Measurements from ENCODE around the gene PELI2.

The PELI2 gene

DNA sequence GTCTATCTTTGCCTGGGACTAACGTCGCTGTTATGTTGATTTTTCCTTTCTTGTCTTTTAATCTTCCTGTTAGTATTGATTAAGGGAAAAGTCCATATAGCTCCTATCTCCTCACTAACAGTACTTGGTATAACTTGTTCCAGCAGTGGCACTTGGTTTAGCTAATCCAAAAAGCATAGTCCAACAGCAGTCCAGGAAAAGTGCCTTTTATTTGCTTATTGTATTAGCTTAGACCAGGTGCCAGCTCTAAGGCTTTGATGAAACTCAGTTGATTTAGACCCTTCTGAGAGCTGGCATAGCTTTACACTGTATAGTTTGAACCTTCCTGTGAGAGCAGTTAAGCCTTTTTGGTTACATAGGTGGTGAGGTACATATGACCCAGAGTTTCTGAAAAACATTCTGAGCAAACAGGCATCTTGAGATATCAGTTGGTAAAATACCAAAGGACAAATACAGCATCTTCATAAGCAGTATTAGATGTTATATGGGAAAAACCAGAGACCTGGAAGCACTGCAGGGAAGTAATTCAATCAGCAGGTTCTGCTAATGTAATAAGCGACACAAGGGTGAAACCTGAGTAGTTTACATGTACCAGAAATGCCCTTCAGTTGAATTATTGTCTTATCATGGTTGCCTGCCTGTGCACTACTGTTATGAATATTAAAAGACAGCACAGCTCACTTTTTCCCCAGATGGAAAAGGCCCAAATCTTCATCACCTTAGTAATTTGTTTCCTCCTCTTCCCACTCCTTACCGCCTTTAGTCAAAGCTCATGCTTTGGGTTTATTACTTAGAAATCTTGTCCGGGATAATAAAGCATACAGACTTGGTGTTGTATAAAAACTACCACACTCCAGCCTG is 13.0 kb downstream of the PELI2 start:
- H3K4me3 ChIP-seq (ENCODE audit: control insufficient read depth, low read depth, low read length), result no peak overlapping the region
- no peak for DNase-seq (ENCODE audit: low read depth)
- TF ChIP-seq, protein P1, sequence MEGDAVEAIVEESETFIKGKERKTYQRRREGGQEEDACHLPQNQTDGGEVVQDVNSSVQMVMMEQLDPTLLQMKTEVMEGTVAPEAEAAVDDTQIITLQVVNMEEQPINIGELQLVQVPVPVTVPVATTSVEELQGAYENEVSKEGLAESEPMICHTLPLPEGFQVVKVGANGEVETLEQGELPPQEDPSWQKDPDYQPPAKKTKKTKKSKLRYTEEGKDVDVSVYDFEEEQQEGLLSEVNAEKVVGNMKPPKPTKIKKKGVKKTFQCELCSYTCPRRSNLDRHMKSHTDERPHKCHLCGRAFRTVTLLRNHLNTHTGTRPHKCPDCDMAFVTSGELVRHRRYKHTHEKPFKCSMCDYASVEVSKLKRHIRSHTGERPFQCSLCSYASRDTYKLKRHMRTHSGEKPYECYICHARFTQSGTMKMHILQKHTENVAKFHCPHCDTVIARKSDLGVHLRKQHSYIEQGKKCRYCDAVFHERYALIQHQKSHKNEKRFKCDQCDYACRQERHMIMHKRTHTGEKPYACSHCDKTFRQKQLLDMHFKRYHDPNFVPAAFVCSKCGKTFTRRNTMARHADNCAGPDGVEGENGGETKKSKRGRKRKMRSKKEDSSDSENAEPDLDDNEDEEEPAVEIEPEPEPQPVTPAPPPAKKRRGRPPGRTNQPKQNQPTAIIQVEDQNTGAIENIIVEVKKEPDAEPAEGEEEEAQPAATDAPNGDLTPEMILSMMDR (IDR thresholded peaks at IDR 0.05; ENCODE audit: control insufficient read depth, insufficient read depth, low read depth, low read length, missing control alignments), result no peak

DNA sequence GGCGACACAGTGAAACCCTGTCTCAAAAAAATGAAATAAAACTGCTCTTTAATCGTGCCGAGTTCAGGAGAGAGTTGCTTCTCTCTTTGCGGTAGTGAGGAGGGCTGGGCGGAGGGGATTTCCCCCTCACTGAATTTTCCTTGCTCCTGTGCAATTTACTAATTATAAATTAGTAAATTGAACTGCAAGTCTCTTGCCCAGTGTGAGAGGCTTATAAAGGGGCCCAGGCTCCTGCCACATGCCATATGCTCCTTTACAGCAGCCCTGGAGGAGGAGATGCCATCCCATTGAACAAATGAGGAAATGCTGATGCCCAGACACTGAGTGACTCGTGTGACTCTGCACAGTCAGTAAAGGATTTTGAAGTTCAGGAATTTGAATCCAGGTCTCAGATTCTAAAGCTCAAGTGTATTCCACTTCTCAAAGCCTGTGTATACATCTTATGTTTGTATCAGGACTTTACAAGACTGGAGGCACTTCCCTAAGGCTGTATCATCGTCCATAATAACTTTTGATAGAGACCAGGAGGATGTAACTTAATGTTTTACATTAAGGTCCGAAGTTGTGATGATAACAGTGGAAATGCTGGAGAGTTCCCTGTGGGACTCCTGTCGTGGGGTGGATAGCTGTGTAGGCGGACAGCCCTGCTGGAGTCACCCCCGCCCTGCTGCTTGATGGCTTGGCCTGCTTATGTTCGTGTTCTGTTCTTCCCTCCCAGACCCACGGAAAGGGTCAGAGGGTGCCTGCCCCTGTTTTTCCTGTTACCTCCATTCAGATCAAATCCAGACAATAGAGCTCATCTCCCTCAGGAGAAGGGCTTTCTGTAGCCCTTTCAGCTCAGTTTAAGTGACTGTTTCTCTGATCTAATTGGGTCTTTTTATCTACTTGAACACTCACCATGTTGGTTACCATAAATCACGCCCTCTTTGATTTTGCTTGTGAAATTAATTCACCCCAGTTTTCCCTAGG is 13.9 kb downstream of the PELI2 start:
- TF ChIP-seq, protein P1 (IDR thresholded peaks at IDR 0.05; ENCODE audit: control insufficient read depth, insufficient read depth, low read depth, low read length, missing control alignments), result no peak
- no peak overlapping the region for H3K4me3 ChIP-seq (ENCODE audit: control insufficient read depth, low read depth, low read length)
- DNase-seq (ENCODE audit: low read depth), result no peak

DNA sequence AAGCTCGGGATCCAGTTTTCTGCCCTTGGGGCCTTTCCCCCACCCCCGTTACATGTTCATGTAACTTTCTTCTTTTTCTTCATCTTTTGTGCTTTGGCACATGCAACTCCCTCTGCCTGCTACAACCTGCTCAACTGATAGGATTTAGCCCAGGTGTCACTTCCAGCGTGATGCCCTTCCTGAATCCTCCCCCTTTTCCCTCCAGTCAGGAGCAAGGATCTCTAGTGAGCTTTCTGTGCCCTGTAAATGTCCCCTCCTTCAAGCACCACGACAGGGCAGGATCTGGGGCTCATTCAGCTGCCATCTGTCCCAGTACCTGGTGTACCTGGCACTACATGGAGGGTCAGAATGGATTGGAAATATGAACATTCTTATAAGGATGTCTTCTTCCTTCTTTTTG is 15.3 kb downstream of the PELI2 start:
- TF ChIP-seq, protein P1 (IDR thresholded peaks at IDR 0.05; ENCODE audit: control insufficient read depth, insufficient read depth, low read depth, low read length, missing control alignments), result no peak
- no peak overlapping the region for H3K4me3 ChIP-seq (ENCODE audit: control insufficient read depth, low read depth, low read length)
- DNase-seq (ENCODE audit: low read depth), result no peak

DNA sequence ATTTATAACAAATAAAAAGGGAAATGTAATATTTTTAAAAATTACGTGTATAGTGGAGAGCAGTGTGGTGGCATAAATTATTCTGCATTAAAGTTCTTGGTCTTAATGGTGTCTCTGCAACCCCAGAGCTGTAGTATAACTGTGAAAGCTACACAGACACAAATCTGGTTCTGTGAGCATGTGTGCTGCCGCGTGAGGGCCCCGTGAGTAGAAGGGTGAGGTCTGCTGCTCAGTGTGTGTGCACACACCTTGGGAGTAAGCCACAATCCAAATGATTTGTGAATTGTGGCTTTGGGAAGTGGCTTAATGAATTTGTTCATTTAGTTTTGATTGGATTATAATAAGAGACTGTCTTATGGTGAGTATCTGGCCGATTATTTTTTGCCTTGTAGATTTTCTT is 16.8 kb downstream of the PELI2 start:
- no peak for DNase-seq (ENCODE audit: low read depth)

DNA sequence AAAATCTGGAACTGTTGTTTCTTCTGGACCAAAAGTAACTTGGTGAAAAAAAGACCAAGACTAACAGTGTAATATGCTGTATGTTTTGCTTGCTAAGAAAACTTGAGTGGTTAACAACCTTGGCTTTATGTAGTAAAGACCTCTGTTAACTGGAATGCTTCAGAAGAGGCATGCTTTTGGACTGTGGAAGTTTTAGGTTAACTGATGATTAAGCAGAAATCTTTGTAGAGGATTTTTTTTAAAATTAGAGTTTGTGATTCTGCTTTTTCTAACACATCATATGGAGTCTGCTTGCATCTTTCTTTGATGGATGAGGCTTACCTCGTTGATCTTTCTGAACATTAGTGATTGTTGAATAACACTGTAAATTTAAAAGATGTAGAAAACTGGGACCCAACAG is 17.5 kb downstream of the PELI2 start:
- TF ChIP-seq, protein P1 (IDR thresholded peaks at IDR 0.05; ENCODE audit: control insufficient read depth, insufficient read depth, low read depth, low read length, missing control alignments), result no peak
- no peak for DNase-seq (ENCODE audit: low read depth)
- no peak overlapping the region for H3K4me3 ChIP-seq (ENCODE audit: control insufficient read depth, low read depth, low read length)

More for the DNA sequence above, 16.8 kb downstream of the PELI2 start:
- TF ChIP-seq, protein P1 (IDR thresholded peaks at IDR 0.05; ENCODE audit: control insufficient read depth, insufficient read depth, low read depth, low read length, missing control alignments), result no peak
- H3K4me3 ChIP-seq (ENCODE audit: control insufficient read depth, low read depth, low read length), result no peak overlapping the region

DNA sequence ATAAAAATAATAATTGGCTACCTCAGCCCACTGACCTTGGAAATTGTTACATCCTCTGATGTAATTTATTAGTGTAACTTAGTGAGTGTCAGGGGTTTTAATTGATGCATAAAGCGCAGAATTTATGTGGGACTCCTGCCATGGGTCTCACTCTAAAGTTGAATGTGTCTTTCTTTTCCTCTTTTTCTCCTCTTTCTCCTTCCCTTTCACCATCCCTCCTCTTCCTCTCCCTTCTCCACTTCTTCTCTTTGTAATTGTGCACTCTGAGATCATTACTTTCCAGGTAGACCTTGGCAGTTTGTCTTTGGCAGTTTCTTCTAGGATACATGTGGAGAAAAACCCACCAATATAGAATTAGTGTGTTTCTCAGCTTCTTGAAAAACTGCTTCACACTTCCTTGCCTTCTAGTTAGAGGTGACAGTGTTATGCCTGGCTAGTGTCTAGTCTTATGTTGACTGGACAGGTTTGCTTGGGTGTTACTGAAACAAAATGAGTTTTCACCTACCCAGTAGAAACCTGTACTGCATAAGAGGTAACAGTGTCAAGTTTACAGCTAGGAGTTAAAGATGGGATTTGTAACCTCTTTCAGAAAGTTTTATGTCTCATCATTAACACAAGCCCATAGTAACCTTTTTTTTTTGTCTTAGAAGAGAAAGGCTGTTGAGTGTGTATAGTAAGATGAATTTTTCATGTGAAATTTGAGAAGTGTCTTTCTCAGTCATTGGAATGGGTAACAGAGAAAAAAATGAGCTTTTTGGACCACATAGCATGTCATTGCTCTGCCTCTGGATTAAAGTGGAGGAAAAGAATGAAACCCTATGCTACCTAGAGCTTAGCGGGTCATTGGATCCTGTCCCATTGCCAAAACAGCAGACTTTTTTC is 18.6 kb downstream of the PELI2 start:
- DNase-seq (ENCODE audit: low read depth), result no peak
- TF ChIP-seq, protein P1 (IDR thresholded peaks at IDR 0.05; ENCODE audit: control insufficient read depth, insufficient read depth, low read depth, low read length, missing control alignments), result no peak

More for the DNA sequence above, 18.6 kb downstream of the PELI2 start:
- no peak overlapping the region for H3K4me3 ChIP-seq (ENCODE audit: control insufficient read depth, low read depth, low read length)

All from AG09309 (cell line).